Transverse colon (tissue), 4 donors: ENCODE measurements around the gene PAWR. TPM values are rescaled to one million over a fixed set of nuclear protein-coding genes. Genes with fewer than 3 reads are reported as not detected.

Source experiments
- DNase-seq: peaks from one replicate; pipeline ENCODE4 v3.0.0-alpha.2; 2019
- H3K27ac ChIP-seq, 4 donors: fragments of 200-600 bp; sonication (generic); 2 replicates each; pipeline ENCODE4 v1.5.1; 2016 to 2018; ENCODE audit warnings: inconsistent platforms in 4 of 4
- H3K27me3 ChIP-seq: fragments of 200-600 bp; sonication (generic); 2 replicates; pipeline ENCODE4 v1.5.1; 2017; ENCODE audit warnings: inconsistent platforms
- H3K36me3 ChIP-seq, 4 donors: fragments of 200-600 bp; sonication (generic); 2 replicates each; pipeline ENCODE4 v1.5.1; 2017 to 2019; ENCODE audit warnings: inconsistent platforms in 4 of 4
- H3K4me1 ChIP-seq, 4 donors: fragments of 200-600 bp; sonication (generic); 2 replicates each; pipeline ENCODE4 v1.5.1; 2017 to 2020; ENCODE audit warnings: inconsistent platforms in 4 of 4
- H3K4me3 ChIP-seq, 4 donors: fragments of 200-600 bp; sonication (generic); 1 replicate in 1 of 4; 2 replicates in 3 of 4; pipeline versions ENCODE4 v1.5.1 to v1.6.1; 2017 to 2019; ENCODE audit warnings: inconsistent platforms in 4 of 4
- H3K9me3 ChIP-seq, 2 donors: fragments of 200-600 bp; sonication (generic); 2 replicates each; pipeline ENCODE4 v1.5.1; 2017 to 2019; ENCODE audit warnings: inconsistent platforms in 2 of 2
- EP300 ChIP-seq: sonication (generic); formaldehyde crosslinking; IDR thresholded peaks from one replicate; pipeline ENCODE4 v1.6.1; 2017; ENCODE audit warnings: antibody characterized with exemption, low read depth
- POLR2A ChIP-seq: fragments of 450-650 bp; IDR thresholded peaks from one replicate; pipeline ENCODE4 v1.6.1; 2016; ENCODE audit warnings: antibody characterized with exemption, mild to moderate bottlenecking, moderate library complexity
- POLR2AphosphoS5 ChIP-seq, 3 donors: sonication (generic); formaldehyde crosslinking; IDR thresholded peaks; one replicate each; pipeline ENCODE4 v1.6.1; 2016; ENCODE audit warnings: antibody characterized with exemption in 3 of 3
- WGBS, 2 donors: methylation state at CpG; one replicate each; pipeline ENCODE4 v1.1.5; 2018; ENCODE audit warnings: low coverage in 1 of 2; 5-methylcytosine and 5-hydroxymethylcytosine counted together
- in situ Hi-C, 4 donors: fragments of 200-750 bp; cut with MboI; loops; one replicate each; pipeline versions ENCODE4 v1.15.0 to v1.15.1; 2017; ENCODE audit warnings: low sequenced_read_pairs in 3 of 4, low pct_ligation_motif_present in 1 of 4, low pct_unique_long_range_greater_than_20kb in 1 of 4
- intact Hi-C: fragments of 100-400 bp; cut with DNase I; formaldehyde crosslinking; loops from one replicate; pipeline ENCODE4 v1.15.1; 2023; ENCODE audit warnings: low total_unique reads
- total RNA-seq, 4 donors: library from RNA; depleted of rRNA; stranded (reverse); fragments of >200 nt; gene quantifications; one replicate each; pipeline ENCODE4 v1.1.0, GENCODE V29; 2016
- TF ChIP-seq, protein P1 (sequence below), 5 experiments: fragments of 200-600 bp in 3 of 5; fragments of 450-650 bp in 2 of 5; sonication (generic) in 3 of 5; IDR thresholded peaks; 1 replicate in 2 of 5; 2 replicates in 3 of 5; pipeline ENCODE4 v1.5.1; 2016 to 2017; ENCODE audit warnings: antibody characterized with exemption in 5 of 5, inconsistent platforms in 3 of 5, mild to moderate bottlenecking in 2 of 5, moderate library complexity in 1 of 5

The PAWR gene
- total RNA-seq, 4 donors from 2014 or later, result 82.3 to 188 (median 115) TPM

GRCh38 chr12:79668113-79668512 lies 22.7 kb downstream of the PAWR start:
- intact Hi-C loops (no loop called here), in situ Hi-C loops (no loop called here)
- no peak for TF ChIP-seq EP300
- TF ChIP-seq POLR2A, result no peak
- TF ChIP-seq POLR2AphosphoS5 (IDR thresholded peaks at IDR 0.05), result no peak
- TF ChIP-seq, protein P1, sequence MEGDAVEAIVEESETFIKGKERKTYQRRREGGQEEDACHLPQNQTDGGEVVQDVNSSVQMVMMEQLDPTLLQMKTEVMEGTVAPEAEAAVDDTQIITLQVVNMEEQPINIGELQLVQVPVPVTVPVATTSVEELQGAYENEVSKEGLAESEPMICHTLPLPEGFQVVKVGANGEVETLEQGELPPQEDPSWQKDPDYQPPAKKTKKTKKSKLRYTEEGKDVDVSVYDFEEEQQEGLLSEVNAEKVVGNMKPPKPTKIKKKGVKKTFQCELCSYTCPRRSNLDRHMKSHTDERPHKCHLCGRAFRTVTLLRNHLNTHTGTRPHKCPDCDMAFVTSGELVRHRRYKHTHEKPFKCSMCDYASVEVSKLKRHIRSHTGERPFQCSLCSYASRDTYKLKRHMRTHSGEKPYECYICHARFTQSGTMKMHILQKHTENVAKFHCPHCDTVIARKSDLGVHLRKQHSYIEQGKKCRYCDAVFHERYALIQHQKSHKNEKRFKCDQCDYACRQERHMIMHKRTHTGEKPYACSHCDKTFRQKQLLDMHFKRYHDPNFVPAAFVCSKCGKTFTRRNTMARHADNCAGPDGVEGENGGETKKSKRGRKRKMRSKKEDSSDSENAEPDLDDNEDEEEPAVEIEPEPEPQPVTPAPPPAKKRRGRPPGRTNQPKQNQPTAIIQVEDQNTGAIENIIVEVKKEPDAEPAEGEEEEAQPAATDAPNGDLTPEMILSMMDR (IDR thresholded peaks at IDR 0.05), result no peak
- no peaks in the 10 kb centered on the region for H3K9me3 ChIP-seq
- no peak for DNase-seq
- peaks cover 0 to 26% (median 5%) of the 10 kb centered on the region in 4 donors for H3K4me1 ChIP-seq
- H3K4me3 ChIP-seq, result no peak overlapping the region
- no peak overlapping the region for H3K27ac ChIP-seq
- H3K36me3 ChIP-seq, result no peaks in the 10 kb centered on the region
- no peaks in the 10 kb centered on the region for H3K27me3 ChIP-seq
- WGBS, 2 donors, result 73 to 94% methylated on average over 4 of the region's 4 CpGs

GRCh38 chr12:79665212-79665887 lies 25.4 kb downstream of the PAWR start:
- Histone ChIP-seq H3K27me3 (no peaks in the 10 kb centered on the region), H3K27ac (no peak overlapping the region), H3K36me3 (no peaks in the 10 kb centered on the region), H3K4me1 (peaks cover 6 to 48% (median 10%) of the 10 kb centered on the region in 4 donors), H3K4me3 (no peak overlapping the region), H3K9me3 (no peaks in the 10 kb centered on the region)
- WGBS, 2 donors, result 53 to 58% methylated on average over 4 of the region's 4 CpGs
- TF ChIP-seq POLR2A (no peak), POLR2AphosphoS5 (IDR thresholded peaks at IDR 0.05) (peak in 1 of 3 donors; percentile 38), EP300 (no peak)
- TF ChIP-seq, protein P1 (IDR thresholded peaks at IDR 0.05), result no peak
- in situ Hi-C loops, result no loop called here
- no peak for DNase-seq
- intact Hi-C loops, result no loop called here

DNA sequence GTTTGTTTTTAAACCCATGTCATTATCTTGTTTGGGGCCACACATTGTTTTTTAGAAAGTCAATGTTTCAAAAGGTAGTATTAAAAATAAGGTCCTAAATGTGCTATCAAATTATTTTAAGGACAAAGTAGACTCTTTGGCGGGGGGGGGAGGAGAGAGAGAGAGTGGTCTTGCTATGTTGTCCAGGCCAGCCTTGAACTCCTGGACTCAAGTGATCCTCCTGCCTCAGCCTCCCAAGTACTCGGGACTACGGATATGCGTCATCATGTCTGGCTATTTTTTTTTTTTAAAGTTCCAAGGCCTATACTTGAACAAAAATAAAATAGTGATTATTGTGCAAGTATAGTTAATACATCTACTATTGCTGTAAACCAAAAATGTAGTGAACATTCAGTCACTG lies 26.2 kb downstream of the PAWR start:
- DNase-seq, result no peak
- in situ Hi-C loops (no loop called here), intact Hi-C loops (no loop called here)
- peaks cover 11 to 51% (median 16%) of the 10 kb centered on the region in 4 donors for H3K4me1 ChIP-seq
- no peaks in the 10 kb centered on the region for H3K9me3 ChIP-seq
- H3K4me3 ChIP-seq, result no peak overlapping the region
- no peak for TF ChIP-seq POLR2AphosphoS5 (IDR thresholded peaks at IDR 0.05)
- TF ChIP-seq, protein P1 (IDR thresholded peaks at IDR 0.05), result no peak
- no peak for TF ChIP-seq EP300
- no peak for TF ChIP-seq POLR2A
- no peaks in the 10 kb centered on the region for H3K27me3 ChIP-seq
- H3K36me3 ChIP-seq, result no peaks in the 10 kb centered on the region
- 80 to 93% methylated on average over 2 to 4 of the region's 4 CpGs for WGBS, 2 donors
- no peak overlapping the region for H3K27ac ChIP-seq

GRCh38 chr12:79662046-79662811 lies 28.5 kb downstream of the PAWR start:
- no peak overlapping the region for H3K4me3 ChIP-seq
- in situ Hi-C loops (no loop called here), intact Hi-C loops (no loop called here)
- no peaks in the 10 kb centered on the region for H3K27me3 ChIP-seq
- no peaks in the 10 kb centered on the region for H3K36me3 ChIP-seq
- WGBS, 2 donors, result 83 to 92% methylated on average over 1 of the region's 1 CpG
- peaks cover 12 to 67% (median 18%) of the 10 kb centered on the region in 4 donors for H3K4me1 ChIP-seq
- H3K27ac ChIP-seq, result no peak overlapping the region
- H3K9me3 ChIP-seq, result no peaks in the 10 kb centered on the region
- TF ChIP-seq EP300 (no peak), POLR2A (no peak), POLR2AphosphoS5 (IDR thresholded peaks at IDR 0.05) (no peak)
- TF ChIP-seq, protein P1 (IDR thresholded peaks at IDR 0.05), result no peak
- no peak for DNase-seq
